ENCODE results near the gene PLXNA4. TPM values are rescaled to one million over a fixed set of nuclear protein-coding genes. Genes with fewer than 3 reads are reported as not detected.

The PLXNA4 gene
- total and polyA plus RNA-seq, 2 donors (not counting 1 experiment from before 2014, with no cell fraction given) = not detected

DNA sequence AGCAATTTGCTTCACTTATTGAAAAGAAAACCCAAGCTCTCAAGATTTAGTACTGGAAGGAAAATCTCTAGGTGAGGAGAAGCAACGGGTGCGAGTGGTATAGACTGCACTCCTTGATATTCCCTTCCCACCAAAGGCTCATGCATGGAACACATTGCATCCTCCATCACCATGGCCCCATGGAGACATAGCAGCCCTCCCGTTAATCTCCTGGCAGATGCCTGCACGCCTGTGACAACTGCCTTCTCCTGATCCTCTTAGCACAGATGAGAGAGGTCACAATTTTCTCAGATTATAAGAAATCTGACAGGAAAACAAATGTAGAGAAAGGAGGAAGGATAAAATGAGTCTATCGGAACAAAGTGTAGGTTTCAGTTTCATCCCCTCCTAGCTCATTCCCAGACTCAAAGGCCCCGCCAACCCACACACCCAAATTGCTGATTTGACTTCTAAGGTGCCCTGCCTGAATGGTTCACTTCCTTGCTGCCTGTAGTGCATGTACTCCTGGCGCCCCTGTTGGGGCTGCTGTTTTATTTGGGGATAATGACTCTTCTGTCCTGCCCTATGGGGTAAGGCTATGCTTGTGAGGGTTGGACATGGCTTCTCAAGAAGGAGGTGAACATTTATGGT is 50.0 kb downstream of the PLXNA4 start:
- TF ChIP-seq EZH2 (IDR thresholded peaks at IDR 0.05; ENCODE audit: borderline replicate concordance, insufficient read depth, low read depth, low read length, poor library complexity, severe bottlenecking) = no peak
- TF ChIP-seq, protein P1, sequence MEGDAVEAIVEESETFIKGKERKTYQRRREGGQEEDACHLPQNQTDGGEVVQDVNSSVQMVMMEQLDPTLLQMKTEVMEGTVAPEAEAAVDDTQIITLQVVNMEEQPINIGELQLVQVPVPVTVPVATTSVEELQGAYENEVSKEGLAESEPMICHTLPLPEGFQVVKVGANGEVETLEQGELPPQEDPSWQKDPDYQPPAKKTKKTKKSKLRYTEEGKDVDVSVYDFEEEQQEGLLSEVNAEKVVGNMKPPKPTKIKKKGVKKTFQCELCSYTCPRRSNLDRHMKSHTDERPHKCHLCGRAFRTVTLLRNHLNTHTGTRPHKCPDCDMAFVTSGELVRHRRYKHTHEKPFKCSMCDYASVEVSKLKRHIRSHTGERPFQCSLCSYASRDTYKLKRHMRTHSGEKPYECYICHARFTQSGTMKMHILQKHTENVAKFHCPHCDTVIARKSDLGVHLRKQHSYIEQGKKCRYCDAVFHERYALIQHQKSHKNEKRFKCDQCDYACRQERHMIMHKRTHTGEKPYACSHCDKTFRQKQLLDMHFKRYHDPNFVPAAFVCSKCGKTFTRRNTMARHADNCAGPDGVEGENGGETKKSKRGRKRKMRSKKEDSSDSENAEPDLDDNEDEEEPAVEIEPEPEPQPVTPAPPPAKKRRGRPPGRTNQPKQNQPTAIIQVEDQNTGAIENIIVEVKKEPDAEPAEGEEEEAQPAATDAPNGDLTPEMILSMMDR (IDR thresholded peaks at IDR 0.05) = no peak
- no peak overlapping the region for H3K27ac Mint-ChIP-seq
- ATAC-seq (ENCODE audit: low read depth) (no peak), DNase-seq (no peak)
- no peak overlapping the region for H3K4me2 ChIP-seq (replicated peaks; ENCODE audit: low read depth, low read length, poor library complexity, severe bottlenecking)
- H3K79me2 ChIP-seq (ENCODE audit: control insufficient read depth, insufficient read depth, low read length) = no peaks in the 10 kb centered on the region
- H2AFZ ChIP-seq (ENCODE audit: insufficient read depth, low read depth, low read length, poor library complexity, severe bottlenecking) = no peak overlapping the region
- CTCF ChIA-PET = no interaction called here
- H3K9me3 ChIP-seq (ENCODE audit: control extremely low read depth in 1 of 3, control insufficient read depth in 2 of 3, insufficient read depth in 1 of 3, low read length in 2 of 3) = no peaks in the 10 kb centered on the region
- no peak overlapping the region for H3K4me3 ChIP-seq (ENCODE audit: control extremely low read depth in 1 of 5, extremely low read depth in 1 of 5, insufficient read depth in 1 of 5, low read depth in 2 of 5, low read length in 4 of 5)
- H3K27me3 Mint-ChIP-seq = peaks cover 16% of the 10 kb centered on the region
- intact Hi-C loops (cut with micrococcal nuclease) = no loop called here
- H4K20me1 ChIP-seq (ENCODE audit: control insufficient read depth, insufficient read depth, low read length, poor library complexity, severe bottlenecking) = no peaks in the 10 kb centered on the region
- no peaks in the 10 kb centered on the region for H3K9me3 Mint-ChIP-seq (ENCODE audit: insufficient read depth)
- POLR2A ChIA-PET = no interaction called here
- no peaks in the 10 kb centered on the region for H3K4me1 ChIP-seq (ENCODE audit: control insufficient read depth in 2 of 2, insufficient read depth in 2 of 2, low read length in 2 of 2)
- H3K9ac ChIP-seq (ENCODE audit: low read length) = no peak overlapping the region
- no peak overlapping the region for H3K4me3 Mint-ChIP-seq
- WGBS (ENCODE audit: insufficient coverage) = 100% methylated on average over 1 of the region's 7 CpGs
- H3K27ac ChIP-seq (ENCODE audit: low read length in 2 of 2) = no peak overlapping the region
- no peaks in the 10 kb centered on the region for H3K36me3 ChIP-seq (replicated peaks in 1 of 2; ENCODE audit: control extremely low read depth in 1 of 2, control insufficient read depth in 1 of 2, extremely low read depth in 1 of 2, insufficient read depth in 2 of 2, low read length in 1 of 2)
- H3K4me1 Mint-ChIP-seq = no peaks in the 10 kb centered on the region
- no peaks in the 10 kb centered on the region for H3K27me3 ChIP-seq (replicated peaks in 1 of 4; ENCODE audit: control extremely low read depth in 1 of 4, control insufficient read depth in 3 of 4, insufficient read depth in 4 of 4, low read length in 3 of 4)

DNA sequence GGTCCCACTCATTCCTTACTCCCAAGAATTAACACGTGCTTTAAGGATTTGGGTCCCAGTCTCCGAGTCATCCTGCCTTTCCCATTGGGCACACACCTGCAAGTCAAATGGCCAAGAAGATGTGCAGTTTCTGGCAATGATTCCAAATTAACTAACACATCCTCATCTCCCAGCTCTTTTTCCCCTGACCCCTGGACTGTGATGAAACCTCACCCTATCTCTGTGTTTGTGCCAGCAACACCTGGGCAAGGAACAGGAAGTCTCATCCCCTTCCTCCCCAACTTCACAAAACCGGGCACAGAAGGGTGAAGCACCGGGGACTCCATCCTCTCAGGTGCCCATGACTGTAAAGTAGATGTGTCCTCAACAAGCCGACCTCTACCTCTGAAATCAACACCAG is 54.8 kb downstream of the PLXNA4 start:
- Histone ChIP-seq H3K9ac (ENCODE audit: low read length) (no peak overlapping the region), H3K27me3 (replicated peaks in 1 of 4; ENCODE audit: control extremely low read depth in 1 of 4, control insufficient read depth in 3 of 4, insufficient read depth in 4 of 4, low read length in 3 of 4) (no peaks in the 10 kb centered on the region), H4K20me1 (ENCODE audit: control insufficient read depth, insufficient read depth, low read length, poor library complexity, severe bottlenecking) (no peaks in the 10 kb centered on the region), H3K4me1 (ENCODE audit: control insufficient read depth in 2 of 2, insufficient read depth in 2 of 2, low read length in 2 of 2) (no peaks in the 10 kb centered on the region), H2AFZ (ENCODE audit: insufficient read depth, low read depth, low read length, poor library complexity, severe bottlenecking) (no peak overlapping the region), H3K4me3 (ENCODE audit: control extremely low read depth in 1 of 5, extremely low read depth in 1 of 5, insufficient read depth in 1 of 5, low read depth in 2 of 5, low read length in 4 of 5) (no peak overlapping the region), H3K4me2 (replicated peaks; ENCODE audit: low read depth, low read length, poor library complexity, severe bottlenecking) (no peak overlapping the region), H3K9me3 (ENCODE audit: control extremely low read depth in 1 of 3, control insufficient read depth in 2 of 3, insufficient read depth in 1 of 3, low read length in 2 of 3) (no peaks in the 10 kb centered on the region), H3K79me2 (ENCODE audit: control insufficient read depth, insufficient read depth, low read length) (no peaks in the 10 kb centered on the region), H3K36me3 (replicated peaks in 1 of 2; ENCODE audit: control extremely low read depth in 1 of 2, control insufficient read depth in 1 of 2, extremely low read depth in 1 of 2, insufficient read depth in 2 of 2, low read length in 1 of 2) (no peaks in the 10 kb centered on the region), H3K27ac (ENCODE audit: low read length in 2 of 2) (no peak overlapping the region)
- no peaks in the 10 kb centered on the region for H3K4me1 Mint-ChIP-seq
- intact Hi-C loops (cut with micrococcal nuclease) = no loop called here
- H3K9me3 Mint-ChIP-seq (ENCODE audit: insufficient read depth) = no peaks in the 10 kb centered on the region
- H3K27me3 Mint-ChIP-seq = peaks cover 7% of the 10 kb centered on the region
- H3K27ac Mint-ChIP-seq = no peak overlapping the region
- no peak for DNase-seq
- TF ChIP-seq, protein P1 (IDR thresholded peaks at IDR 0.05) = no peak
- TF ChIP-seq EZH2 (IDR thresholded peaks at IDR 0.05; ENCODE audit: borderline replicate concordance, insufficient read depth, low read depth, low read length, poor library complexity, severe bottlenecking) = no peak
- POLR2A ChIA-PET = no interaction called here
- CTCF ChIA-PET = no interaction called here
- no peak overlapping the region for H3K4me3 Mint-ChIP-seq
- 85% methylated on average over 4 of the region's 5 CpGs for WGBS (ENCODE audit: insufficient coverage)
- no peak for ATAC-seq (ENCODE audit: low read depth)

Data from B cell (primary cell).